Uterus (tissue), 4 donors: ENCODE data around the gene MRPL9. TPM values are rescaled to one million over a fixed set of nuclear protein-coding genes. Genes with fewer than 3 reads are reported as not detected.

Source experiments
- DNase-seq, 2 donors: peaks; one replicate each; pipeline ENCODE4 v3.0.0-alpha.2; 2019 to 2020
- H3K27ac ChIP-seq, 2 donors: fragments of 200-600 bp; sonication (generic); 1 replicate in 1 of 2; 2 replicates in 1 of 2; pipeline ENCODE4 v1.5.1; 2016 to 2018
- H3K27me3 ChIP-seq, 2 donors: fragments of 200-600 bp; sonication (generic); one replicate each; pipeline ENCODE4 v1.5.1; 2018 to 2019; ENCODE audit warnings: control low read depth in 1 of 2
- H3K36me3 ChIP-seq, 2 donors: fragments of 200-600 bp; sonication (generic); one replicate each; pipeline ENCODE4 v1.5.1; 2019; ENCODE audit warnings: control low read depth in 1 of 2
- H3K4me1 ChIP-seq, 2 donors: fragments of 200-600 bp; sonication (generic); one replicate each; pipeline ENCODE4 v1.5.1; 2018 to 2019; ENCODE audit warnings: control low read depth in 1 of 2
- H3K4me3 ChIP-seq, 2 donors: fragments of 200-600 bp; sonication (generic); 1 replicate in 1 of 2; 2 replicates in 1 of 2; pipeline ENCODE4 v1.5.1; 2018 to 2019; ENCODE audit warnings: mild to moderate bottlenecking in 1 of 2
- H3K9me3 ChIP-seq, 2 donors: fragments of 200-600 bp; sonication (generic); one replicate each; pipeline ENCODE4 v1.5.1; 2019; ENCODE audit warnings: control low read depth in 1 of 2
- CTCF ChIP-seq, 4 experiments: fragments of 200-600 bp in 2 of 4; fragments of 450-650 bp in 2 of 4; sonication (generic) in 2 of 4; IDR thresholded peaks; one replicate each; pipeline ENCODE4 v1.5.1; 2016 to 2019; ENCODE audit warnings: antibody characterized with exemption in 4 of 4, mild to moderate bottlenecking in 2 of 4, moderate library complexity in 1 of 4
- POLR2A ChIP-seq, 2 donors: fragments of 450-650 bp; IDR thresholded peaks; one replicate each; pipeline ENCODE4 v1.6.1; 2016; ENCODE audit warnings: antibody characterized with exemption in 2 of 2, mild to moderate bottlenecking in 1 of 2, moderate library complexity in 1 of 2
- intact Hi-C: fragments of 100-400 bp; cut with DNase I; formaldehyde crosslinking; loops from one replicate; pipeline ENCODE4 v1.15.1; 2023; ENCODE audit warnings: low total_unique reads
- total RNA-seq, 4 donors: library from RNA; depleted of rRNA in 3 of 4; stranded (reverse); fragments of >200 nt in 3 of 4; gene quantifications; one replicate each; pipeline versions ENCODE4 v1.1.0 to v1.2.4, GENCODE V29; 2014 to 2023
- donor health status: DM: yes; HTN: yes; CAD: no.

MRPL9 gene
- 10 to 100 TPM; 54.1 to 88.9 (median 61.8) TPM for total RNA-seq

DNA sequence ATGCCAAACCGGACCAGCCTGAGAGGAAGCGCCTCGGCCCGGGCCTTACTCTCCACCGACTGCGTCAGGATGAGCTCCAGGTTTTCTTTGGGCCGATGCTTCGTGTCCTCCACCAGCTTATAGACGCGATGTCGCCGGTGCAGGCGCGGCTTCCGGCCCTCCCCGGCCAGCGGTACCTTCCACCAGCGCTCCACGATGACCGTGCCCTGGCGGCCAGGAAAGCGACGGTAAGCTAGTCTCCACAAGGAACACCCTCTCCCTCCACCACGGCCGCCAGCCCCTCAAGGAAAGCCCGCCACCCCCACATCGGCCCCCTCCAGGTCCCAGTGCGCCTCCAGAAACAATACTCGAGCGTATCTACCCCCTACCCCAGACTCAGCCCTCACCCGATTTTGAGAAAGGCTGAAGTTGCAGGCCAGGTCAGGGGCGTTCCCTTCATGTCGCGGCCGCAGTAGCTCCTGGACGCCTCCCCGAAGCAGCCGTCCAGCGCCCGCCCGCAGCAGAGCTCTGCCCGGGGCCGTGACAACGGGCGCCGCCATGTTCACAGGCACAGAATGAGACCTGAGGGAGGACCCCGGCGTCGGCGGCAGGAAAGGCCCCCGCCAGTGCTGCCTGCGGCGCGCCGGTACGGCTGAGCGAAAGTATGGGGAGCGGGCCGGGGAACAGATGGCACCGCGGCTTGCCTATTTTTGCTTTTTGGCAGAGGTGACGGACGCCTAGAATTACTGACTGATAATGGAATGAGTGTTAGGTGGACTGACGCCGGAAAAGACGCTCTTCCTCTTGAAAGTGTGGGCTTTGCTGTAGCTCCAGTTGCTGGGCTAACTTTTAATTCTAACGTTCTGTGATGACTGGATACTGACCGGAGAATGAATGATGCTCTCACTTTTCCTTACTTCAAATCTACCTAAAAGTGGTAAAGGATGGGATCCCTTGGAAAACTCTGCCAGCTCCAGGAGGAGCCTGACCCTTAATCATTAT is at the start of gene MRPL9:
TSS of gene MRPL9 (minus strand) at position 556 of the 981 bp plus-strand sequence. CDS start at position 539, 17 bp downstream.
- TF ChIP-seq POLR2A (IDR thresholded peaks at IDR 0.05) (peak in 1 of 2 donors; percentile 29), CTCF (IDR thresholded peaks at IDR 0.05) (no peak)
- Histone ChIP-seq H3K4me3 (peak within 1 kb of the TSS; percentile 89 to 90), H3K27ac (peak within 1 kb of the TSS; percentile 89 to 91), H3K36me3 (no peaks in the 10 kb centered on the region), H3K4me1 (no peaks in the 10 kb centered on the region), H3K27me3 (no peaks in the 10 kb centered on the region), H3K9me3 (no peaks in the 10 kb centered on the region)
- DNase-seq, result peak; percentile 60 to 82
- intact Hi-C loops, result no loop called here

- Histone ChIP-seq H3K4me1 (no peaks in the 10 kb centered on the region), H3K27me3 (no peaks in the 10 kb centered on the region), H3K27ac (no peak overlapping the region), H3K36me3 (no peaks in the 10 kb centered on the region), H3K9me3 (no peaks in the 10 kb centered on the region), H3K4me3 (no peak overlapping the region)
- no peak for TF ChIP-seq POLR2A (IDR thresholded peaks at IDR 0.05)
- TF ChIP-seq CTCF (IDR thresholded peaks at IDR 0.05), result no peak
- DNase-seq, result no peak
- intact Hi-C loops, result no loop called here
Observed at GRCh38 chr1:151811181-151811580, 47.9 kb upstream of the MRPL9 start.

DNA sequence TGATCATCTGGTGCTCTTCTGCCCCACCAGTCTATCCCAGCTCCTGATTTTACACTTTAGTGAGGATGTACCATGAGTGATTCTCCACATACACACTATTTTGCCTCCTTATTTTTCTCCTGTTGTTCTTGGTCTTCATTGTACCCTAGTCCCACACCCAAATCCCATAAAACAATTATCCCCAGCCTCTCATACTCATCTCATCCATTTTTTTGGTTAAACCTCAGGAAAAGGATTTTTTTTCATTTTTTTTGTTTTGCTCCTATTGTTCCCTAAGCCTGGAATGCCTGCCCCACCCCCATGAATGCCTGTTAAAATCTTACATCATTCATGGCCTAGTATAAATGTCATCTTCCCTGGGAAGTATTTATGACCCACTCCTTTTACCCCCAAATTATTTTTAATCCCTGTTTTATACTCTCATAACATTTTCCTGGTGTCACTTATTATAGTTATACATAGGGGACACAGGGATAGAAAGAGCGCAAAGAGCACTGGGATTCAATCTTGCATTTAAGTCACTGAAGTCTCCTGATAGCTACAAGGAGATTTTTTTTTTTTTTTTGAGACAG is 46.8 kb upstream of the MRPL9 start:
- Histone ChIP-seq H3K36me3 (no peaks in the 10 kb centered on the region), H3K4me3 (no peak overlapping the region), H3K27ac (no peak overlapping the region), H3K9me3 (no peaks in the 10 kb centered on the region), H3K4me1 (no peaks in the 10 kb centered on the region), H3K27me3 (no peaks in the 10 kb centered on the region)
- no peak for DNase-seq
- intact Hi-C loops, result no loop called here
- TF ChIP-seq CTCF (IDR thresholded peaks at IDR 0.05) (no peak), POLR2A (IDR thresholded peaks at IDR 0.05) (no peak)

GRCh38 chr1:151809290-151809984 is 46.1 kb upstream of the MRPL9 start:
- intact Hi-C loops, result no loop called here
- H3K27me3 ChIP-seq, result no peaks in the 10 kb centered on the region
- H3K36me3 ChIP-seq, result no peaks in the 10 kb centered on the region
- no peak overlapping the region for H3K27ac ChIP-seq
- DNase-seq, result no peak
- no peaks in the 10 kb centered on the region for H3K9me3 ChIP-seq
- no peaks in the 10 kb centered on the region for H3K4me1 ChIP-seq
- H3K4me3 ChIP-seq, result no peak overlapping the region
- TF ChIP-seq POLR2A (IDR thresholded peaks at IDR 0.05) (no peak), CTCF (IDR thresholded peaks at IDR 0.05) (no peak)
